ENCODE results near the gene MITF.

GRCh38 chr3:69697381-69697780 lies 41.9 kb upstream of the MITF start:
- TF ChIP-seq CTCF (IDR thresholded peaks at IDR 0.05; ENCODE audit: insufficient read depth, low read length), result no peak
- no peak for TF ChIP-seq POLR2AphosphoS5 (IDR thresholded peaks at IDR 0.05; ENCODE audit: low read depth)
- no peak for TF ChIP-seq REST (IDR thresholded peaks at IDR 0.05; ENCODE audit: insufficient replicate concordance, low read depth)
- TF ChIP-seq SPI1 (IDR thresholded peaks at IDR 0.05; ENCODE audit: borderline replicate concordance, low read depth), result no peak
- TF ChIP-seq GABPA (IDR thresholded peaks at IDR 0.05; ENCODE audit: low read depth), result no peak
